NT2/D1 (cell line): Measurements from ENCODE around the gene BRK1.
"Not testable (repeated sequence)": the region's sequence is repeated elsewhere in the genome, so short reads cannot be mapped to it uniquely, and the experiment has no call there.

ENCODE experiments used
- DNase-seq: peaks from one replicate; pipeline ENCODE4 v3.0.0-alpha.2; 2011; ENCODE audit warnings: low read depth, low spot score
- H3K27me3 ChIP-seq: 2 replicates; pipeline ENCODE4 v1.6.0; 2011; ENCODE audit warnings: mild to moderate bottlenecking; ENCODE audit not compliant: insufficient read length, insufficient read depth
- H3K36me3 ChIP-seq: 2 replicates; pipeline ENCODE4 v1.6.1; 2011; ENCODE audit warnings: mild to moderate bottlenecking, low read length, mixed read lengths; ENCODE audit not compliant: insufficient read depth, insufficient read length
- H3K4me1 ChIP-seq: 2 replicates; pipeline ENCODE4 v1.5.1; 2011; ENCODE audit not compliant: insufficient read depth, insufficient read length
- H3K4me3 ChIP-seq: 2 replicates; pipeline ENCODE4 v1.5.1; 2011; ENCODE audit warnings: low read depth; ENCODE audit not compliant: insufficient read length
- H3K9ac ChIP-seq: 2 replicates; pipeline ENCODE4 v1.6.0; 2011; ENCODE audit warnings: low read depth; ENCODE audit not compliant: insufficient read length
- H3K9me3 ChIP-seq: 2 replicates; pipeline ENCODE4 v1.5.1; 2011; ENCODE audit warnings: mild to moderate bottlenecking, low read length; ENCODE audit not compliant: insufficient read depth
- SUZ12 ChIP-seq: IDR thresholded peaks from 2 replicates; pipeline ENCODE4 v1.6.1; 2011; ENCODE audit not compliant: insufficient read length, insufficient read depth; ENCODE audit errors: extremely low read depth
- YY1 ChIP-seq: IDR thresholded peaks from 2 replicates; pipeline ENCODE4 v1.6.1; 2011; ENCODE audit not compliant: insufficient read length, insufficient read depth
- ZNF274 ChIP-seq: IDR thresholded peaks from 2 replicates; pipeline ENCODE4 v1.6.1; 2011; ENCODE audit warnings: mild to moderate bottlenecking, low read depth, low read length

BRK1 gene

GRCh38 chr3:10149226-10149625 lies 33.8 kb downstream of the BRK1 start:
- Histone ChIP-seq H3K9me3 (no peaks in the 10 kb centered on the region), H3K4me1 (no peaks in the 10 kb centered on the region), H3K4me3 (no peak overlapping the region), H3K9ac (no peak overlapping the region), H3K27me3 (no peaks in the 10 kb centered on the region), H3K36me3 (peaks cover 70% of the 10 kb centered on the region)
- no peak for DNase-seq
- TF ChIP-seq SUZ12 (no peak), ZNF274 (no peak), YY1 (no peak)

- no peaks in the 10 kb centered on the region for H3K9me3 ChIP-seq
- no peaks in the 10 kb centered on the region for H3K27me3 ChIP-seq
- TF ChIP-seq SUZ12, result no peak
- TF ChIP-seq ZNF274, result no peak
- no peak for TF ChIP-seq YY1
- H3K4me3 ChIP-seq, result no peak overlapping the region
- no peak for DNase-seq
- H3K9ac ChIP-seq, result no peak overlapping the region
- H3K36me3 ChIP-seq, result peaks cover 70% of the 10 kb centered on the region
- no peaks in the 10 kb centered on the region for H3K4me1 ChIP-seq
Measured at GRCh38 chr3:10150987-10151386, 35.5 kb downstream of the BRK1 start.

- Histone ChIP-seq H3K9me3 (no peaks in the 10 kb centered on the region), H3K4me1 (no peaks in the 10 kb centered on the region), H3K9ac (no peak overlapping the region), H3K4me3 (no peak overlapping the region), H3K27me3 (no peaks in the 10 kb centered on the region), H3K36me3 (peaks cover 44% of the 10 kb centered on the region)
- DNase-seq, result no peak
- no peak for TF ChIP-seq ZNF274
Measured at GRCh38 chr3:10154335-10155122, 39.1 kb downstream of the BRK1 start.

GRCh38 chr3:10155123-10155472 lies 39.6 kb downstream of the BRK1 start:
- Histone ChIP-seq H3K36me3 (peaks cover 38% of the 10 kb centered on the region), H3K9me3 (no peaks in the 10 kb centered on the region), H3K4me1 (no peaks in the 10 kb centered on the region), H3K4me3 (no peak overlapping the region), H3K9ac (no peak overlapping the region), H3K27me3 (no peaks in the 10 kb centered on the region)
- no peak for DNase-seq
- TF ChIP-seq ZNF274 (no peak), SUZ12 (no peak), YY1 (no peak)

GRCh38 chr3:10155658-10156057 lies 40.2 kb downstream of the BRK1 start:
- Histone ChIP-seq H3K4me3 (no peak overlapping the region), H3K9ac (no peak overlapping the region), H3K27me3 (no peaks in the 10 kb centered on the region), H3K36me3 (peaks cover 33% of the 10 kb centered on the region), H3K4me1 (no peaks in the 10 kb centered on the region), H3K9me3 (no peaks in the 10 kb centered on the region)
- no peak for DNase-seq
- TF ChIP-seq ZNF274, result no peak
- no peak for TF ChIP-seq YY1
- TF ChIP-seq SUZ12, result no peak

GRCh38 chr3:10157031-10157430 lies 41.6 kb downstream of the BRK1 start:
- H3K27me3 ChIP-seq, result no peaks in the 10 kb centered on the region
- no peak for TF ChIP-seq ZNF274
- no peak for TF ChIP-seq YY1
- TF ChIP-seq SUZ12, result no peak
- H3K36me3 ChIP-seq, result peaks cover 22% of the 10 kb centered on the region
- no peak overlapping the region for H3K9ac ChIP-seq
- H3K9me3 ChIP-seq, result no peaks in the 10 kb centered on the region
- H3K4me3 ChIP-seq, result no peak overlapping the region
- no peaks in the 10 kb centered on the region for H3K4me1 ChIP-seq
- DNase-seq, result no peak

GRCh38 chr3:10158555-10158954 lies 43.1 kb downstream of the BRK1 start:
- H3K9me3 ChIP-seq, H3K4me1 ChIP-seq, H3K27me3 ChIP-seq, H3K4me3 ChIP-seq, DNase-seq, H3K36me3 ChIP-seq, H3K9ac ChIP-seq: not testable (repeated sequence)

GRCh38 chr3:10160346-10160745 lies 44.9 kb downstream of the BRK1 start:
- H3K4me1 ChIP-seq, result no peaks in the 10 kb centered on the region
- H3K4me3 ChIP-seq, result no peak overlapping the region
- peaks cover 5% of the 10 kb centered on the region for H3K27me3 ChIP-seq
- no peak overlapping the region for H3K9ac ChIP-seq
- TF ChIP-seq YY1 (no peak), SUZ12 (no peak), ZNF274 (no peak)
- no peaks in the 10 kb centered on the region for H3K9me3 ChIP-seq
- no peaks in the 10 kb centered on the region for H3K36me3 ChIP-seq
- DNase-seq, result no peak
